Measurements from ENCODE around the gene ZNRF1. TPM values are rescaled to one million over a fixed set of nuclear protein-coding genes. Genes with fewer than 3 reads are reported as not detected.
A peak's percentile ranks its signal among the peaks of the same experiment; 100 is the strongest.

The ZNRF1 gene
- total RNA-seq, 1 donor from 2014 or later, result 53.7 TPM

DNA sequence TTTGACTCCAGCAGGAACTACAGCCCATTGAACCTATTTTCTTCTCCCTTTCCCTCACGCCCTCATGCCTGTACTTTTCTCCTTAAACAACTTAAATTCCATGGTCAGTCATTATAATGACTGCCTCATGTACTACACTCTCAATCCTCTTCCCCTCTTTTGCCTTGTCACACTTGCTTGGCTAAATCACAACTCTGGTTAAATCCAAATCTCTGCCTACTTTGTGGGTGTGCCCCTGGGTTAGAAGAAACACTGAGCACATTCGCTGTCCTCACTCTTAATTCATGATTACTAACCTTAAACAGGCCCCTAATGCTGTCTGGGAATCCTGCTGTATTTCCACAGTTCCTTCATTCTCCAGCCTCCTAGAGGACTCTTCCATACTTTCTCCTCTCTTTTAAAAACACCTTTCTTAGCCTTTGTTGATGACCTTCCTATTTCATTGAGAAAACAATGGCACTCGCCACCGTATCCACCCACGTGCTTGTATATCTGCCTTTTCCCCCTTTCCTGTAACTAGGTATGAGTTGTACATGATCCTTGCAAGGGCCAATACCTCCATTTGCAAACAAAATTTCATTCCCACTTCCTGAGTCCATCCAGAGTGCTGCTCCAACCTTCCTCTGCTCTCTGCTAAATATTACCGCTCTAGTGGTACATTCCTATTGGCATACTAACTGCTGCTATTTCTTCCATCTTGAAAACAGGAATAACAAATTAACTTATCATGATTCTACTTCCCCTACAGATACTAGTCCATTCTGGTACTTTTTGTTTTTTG lies 28.9 kb downstream of the ZNRF1 start:
- TF ChIP-seq, protein P1, sequence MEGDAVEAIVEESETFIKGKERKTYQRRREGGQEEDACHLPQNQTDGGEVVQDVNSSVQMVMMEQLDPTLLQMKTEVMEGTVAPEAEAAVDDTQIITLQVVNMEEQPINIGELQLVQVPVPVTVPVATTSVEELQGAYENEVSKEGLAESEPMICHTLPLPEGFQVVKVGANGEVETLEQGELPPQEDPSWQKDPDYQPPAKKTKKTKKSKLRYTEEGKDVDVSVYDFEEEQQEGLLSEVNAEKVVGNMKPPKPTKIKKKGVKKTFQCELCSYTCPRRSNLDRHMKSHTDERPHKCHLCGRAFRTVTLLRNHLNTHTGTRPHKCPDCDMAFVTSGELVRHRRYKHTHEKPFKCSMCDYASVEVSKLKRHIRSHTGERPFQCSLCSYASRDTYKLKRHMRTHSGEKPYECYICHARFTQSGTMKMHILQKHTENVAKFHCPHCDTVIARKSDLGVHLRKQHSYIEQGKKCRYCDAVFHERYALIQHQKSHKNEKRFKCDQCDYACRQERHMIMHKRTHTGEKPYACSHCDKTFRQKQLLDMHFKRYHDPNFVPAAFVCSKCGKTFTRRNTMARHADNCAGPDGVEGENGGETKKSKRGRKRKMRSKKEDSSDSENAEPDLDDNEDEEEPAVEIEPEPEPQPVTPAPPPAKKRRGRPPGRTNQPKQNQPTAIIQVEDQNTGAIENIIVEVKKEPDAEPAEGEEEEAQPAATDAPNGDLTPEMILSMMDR (IDR thresholded peaks at IDR 0.05), result no peak
- no peaks in the 10 kb centered on the region for H3K9me3 ChIP-seq
- no peaks in the 10 kb centered on the region for H3K36me3 ChIP-seq
- intact Hi-C loops (cut with DNase I), result loop anchor here (2.0 kb wide), 1 partner anchor 17 kb away; no protein-coding TSS in a partner anchor
- DNase-seq (ENCODE audit: low spot score in 2 of 2), result no peak
- H3K27me3 ChIP-seq, result no peaks in the 10 kb centered on the region
- peaks cover 4 to 13% of the 10 kb centered on the region in 2 donors for H3K4me1 ChIP-seq
- no peak overlapping the region for H3K4me3 ChIP-seq
- peak overlapping the region; percentile 39 to 85 for H3K27ac ChIP-seq

DNA sequence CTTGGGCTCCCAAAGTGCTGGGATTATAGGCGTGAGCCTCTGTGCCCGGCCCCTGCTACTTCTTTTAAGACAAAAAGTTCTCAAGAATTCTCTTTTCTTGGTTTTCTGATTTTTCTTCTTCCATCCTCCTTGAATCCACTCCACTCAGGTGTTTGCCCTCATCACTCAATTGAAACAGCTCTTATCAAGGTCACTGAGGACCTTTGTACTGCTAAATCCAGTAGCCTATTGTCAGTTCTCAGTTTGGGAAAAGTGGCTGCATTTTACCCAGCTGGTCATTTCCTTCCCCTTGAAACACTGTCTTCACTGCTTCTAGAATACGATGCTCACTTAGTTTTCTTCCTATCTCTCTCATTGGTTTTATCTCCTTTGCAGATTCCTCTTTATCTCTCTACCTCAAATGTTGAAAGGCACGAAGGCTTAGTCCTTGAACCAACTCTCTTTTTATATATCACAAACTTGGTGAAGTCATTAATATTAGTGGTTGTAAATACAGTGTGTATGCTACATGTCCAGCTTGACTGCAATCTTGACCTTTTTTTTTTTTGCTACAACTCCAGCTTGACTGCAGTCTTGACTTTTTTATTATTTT lies 29.8 kb downstream of the ZNRF1 start:
- no peaks in the 10 kb centered on the region for H3K36me3 ChIP-seq
- H3K27ac ChIP-seq, result peak overlapping the region in 1 of 2 donors; percentile 39
- TF ChIP-seq, protein P1 (IDR thresholded peaks at IDR 0.05), result no peak
- H3K4me1 ChIP-seq, result peaks cover 4 to 13% of the 10 kb centered on the region in 2 donors
- no peak for DNase-seq (ENCODE audit: low spot score in 2 of 2)
- no peak overlapping the region for H3K4me3 ChIP-seq
- H3K27me3 ChIP-seq, result no peaks in the 10 kb centered on the region
- intact Hi-C loops (cut with DNase I), result no loop called here
- no peaks in the 10 kb centered on the region for H3K9me3 ChIP-seq

DNA sequence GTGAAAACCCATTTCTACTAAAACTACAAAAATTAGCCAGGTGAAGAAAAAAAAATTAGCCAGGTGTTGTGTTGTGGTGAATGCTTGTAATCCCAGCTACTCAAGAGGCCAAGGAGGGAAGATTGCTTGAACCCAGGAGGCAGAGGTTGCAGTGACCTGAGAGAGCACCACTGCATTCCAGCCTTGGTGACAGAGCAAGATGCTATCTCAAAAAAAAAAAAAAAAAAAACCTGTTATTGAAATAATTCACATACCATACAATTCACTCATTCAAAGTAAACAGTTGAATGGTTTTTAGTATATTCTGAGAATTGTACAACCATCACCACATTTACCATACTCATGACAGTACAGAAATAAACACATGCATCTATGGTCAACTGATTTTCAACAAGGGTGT lies 31.0 kb downstream of the ZNRF1 start:
- H3K9me3 ChIP-seq, result no peaks in the 10 kb centered on the region
- DNase-seq (ENCODE audit: low spot score in 2 of 2), result no peak
- TF ChIP-seq, protein P1 (IDR thresholded peaks at IDR 0.05), result no peak
- H3K4me1 ChIP-seq, result peaks cover 4 to 13% of the 10 kb centered on the region in 2 donors
- intact Hi-C loops (cut with DNase I), result no loop called here
- H3K27me3 ChIP-seq, result no peaks in the 10 kb centered on the region
- H3K36me3 ChIP-seq, result no peaks in the 10 kb centered on the region
- H3K4me3 ChIP-seq, result no peak overlapping the region
- no peak overlapping the region for H3K27ac ChIP-seq

DNA sequence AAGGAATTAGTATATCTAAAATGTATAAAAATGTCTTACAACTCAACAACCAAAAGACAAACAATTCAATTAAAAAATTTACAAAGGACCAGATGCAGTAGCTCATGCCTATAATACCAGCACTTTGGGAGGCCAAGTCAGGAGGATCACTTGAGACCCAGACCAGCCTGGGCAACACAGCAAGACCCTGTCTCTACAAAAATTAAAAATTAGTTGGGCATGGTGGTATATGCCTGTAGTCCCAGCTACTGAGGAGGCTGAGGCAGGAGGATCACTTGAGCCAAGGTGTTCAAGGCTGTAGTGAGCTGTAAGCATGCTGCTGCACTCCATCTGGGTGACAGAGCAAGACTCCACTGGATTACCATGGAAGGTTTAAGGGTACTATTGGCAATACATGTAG lies 33.8 kb downstream of the ZNRF1 start:
- no peak overlapping the region for H3K4me3 ChIP-seq
- no peak overlapping the region for H3K27ac ChIP-seq
- TF ChIP-seq, protein P1 (IDR thresholded peaks at IDR 0.05), result no peak
- no peaks in the 10 kb centered on the region for H3K36me3 ChIP-seq
- no peaks in the 10 kb centered on the region for H3K4me1 ChIP-seq
- peaks cover 0 to 1% of the 10 kb centered on the region in 2 donors for H3K9me3 ChIP-seq
- intact Hi-C loops (cut with DNase I), result no loop called here
- DNase-seq (ENCODE audit: low spot score in 2 of 2), result no peak
- no peaks in the 10 kb centered on the region for H3K27me3 ChIP-seq

DNA sequence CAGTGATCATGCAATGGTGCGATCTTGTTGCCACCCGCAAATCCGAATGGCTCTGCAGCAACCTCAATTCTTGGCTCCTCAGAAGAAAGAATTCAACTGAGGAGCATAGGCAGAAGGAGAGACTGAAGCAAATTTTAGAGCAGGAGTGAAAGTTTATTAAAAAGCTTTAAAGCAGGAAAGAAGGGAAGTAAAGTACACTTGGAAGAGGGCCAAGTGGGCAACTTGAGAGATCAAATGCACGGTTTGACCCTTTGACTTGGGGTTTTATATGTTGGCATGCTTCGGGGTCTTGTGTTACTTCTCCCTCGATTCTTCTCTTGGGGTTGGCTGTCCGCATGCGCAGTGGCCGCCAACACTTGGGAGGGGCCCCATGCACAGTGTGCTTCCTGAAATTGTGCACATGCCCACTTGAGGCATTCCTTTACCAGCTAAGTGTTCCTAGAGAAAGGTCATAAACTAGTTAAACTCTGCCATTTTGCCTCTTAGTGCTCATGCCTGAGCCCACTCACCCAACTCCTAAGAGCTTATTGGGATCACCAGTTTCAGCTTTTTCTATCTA lies 36.7 kb downstream of the ZNRF1 start:
- Histone ChIP-seq H3K27ac (no peak overlapping the region), H3K36me3 (no peaks in the 10 kb centered on the region), H3K27me3 (no peaks in the 10 kb centered on the region), H3K4me1 (no peaks in the 10 kb centered on the region), H3K4me3 (no peak overlapping the region), H3K9me3 (peaks cover 0 to 10% of the 10 kb centered on the region in 2 donors)
- intact Hi-C loops (cut with DNase I), result no loop called here
- TF ChIP-seq, protein P1 (IDR thresholded peaks at IDR 0.05), result no peak
- DNase-seq (ENCODE audit: low spot score in 2 of 2), result no peak
